GM12878 (cell line): Measurements from ENCODE around the gene TDRD10. TPM values are rescaled to one million over a fixed set of nuclear protein-coding genes. Genes with fewer than 3 reads are reported as not detected.

Experiments used
- ATAC-seq: fragments of 200-7000 bp; cut with Tn5 transposase; 3 replicates; pipeline ENCODE4 v1.9.1; 2020; ENCODE audit warnings: mild to moderate bottlenecking, moderate library complexity
- BruUV-seq: library from RNA; stranded (reverse); fragments of 400-500 nt; replicated peaks from 2 replicates; lab custom pipeline; 2021; lab: Mats Ljungman, UMichigan
- CTCF ChIA-PET: fragments of 300-600 bp; sonication (Branson Sonifier 250); formaldehyde crosslinking; extraction: SDS; loops from one replicate; lab custom pipeline; 2021; ENCODE audit warnings: inconsistent platforms; lab: Yijun Ruan, JAX
- POLR2A ChIA-PET: fragments of 350-600 bp; formaldehyde crosslinking; extraction: SDS; loops from one replicate; lab custom pipeline; 2021; ENCODE audit warnings: inconsistent platforms; lab: Charles Lee
- RAD21 ChIA-PET: fragments of 300-600 bp; sonication (Branson Sonifier 250); formaldehyde crosslinking; loops from one replicate; lab custom pipeline; 2023; ENCODE audit warnings: antibody characterized with exemption; ENCODE audit not compliant: unreplicated experiment; lab: Charles Lee
- SMC1A ChIA-PET: fragments of 300-600 bp; sonication (Branson Sonifier 250); formaldehyde crosslinking; loops from one replicate; lab custom pipeline; 2023; ENCODE audit not compliant: unreplicated experiment, uncharacterized antibody; lab: Charles Lee
- DNase-seq: peaks from one replicate; pipeline ENCODE4 v3.0.0-alpha.2; 2011; ENCODE audit warnings: low read depth, low spot score
- FAIRE-seq: peaks from 3 replicates; lab custom pipeline; 2011; peaks lifted over from hg19 to GRCh38; lab: Jason Lieb, UNC
- H2AFZ ChIP-seq: 2 replicates; pipeline ENCODE4 v1.6.0; 2011; ENCODE audit warnings: low read depth, low read length, control low read depth; ENCODE audit not compliant: control insufficient read depth
- H3K27ac ChIP-seq: 2 replicates; pipeline ENCODE4 v1.5.1; 2011; ENCODE audit warnings: control low read depth; ENCODE audit not compliant: control insufficient read depth, insufficient read depth
- H3K27me3 ChIP-seq, 2 experiments: replicated peaks in 1 of 2; 2 replicates each; pipeline versions ENCODE4 v1.6.0 to v1.6.1; 2011; ENCODE audit warnings: low read length in 1 of 2; ENCODE audit not compliant: control insufficient read depth in 2 of 2, insufficient read depth in 2 of 2
- H3K36me3 ChIP-seq, 2 experiments: 2 replicates each; pipeline ENCODE4 v1.5.1; 2011; ENCODE audit warnings: low read length in 1 of 2; ENCODE audit not compliant: control insufficient read depth in 2 of 2, insufficient read depth in 2 of 2
- H3K4me1 ChIP-seq: 2 replicates; pipeline ENCODE4 v1.6.1; 2011; ENCODE audit warnings: mild to moderate bottlenecking, low read length, moderate library complexity, mixed read lengths; ENCODE audit not compliant: control insufficient read depth, insufficient read depth
- H3K4me2 ChIP-seq: 2 replicates; pipeline ENCODE4 v1.6.0; 2011; ENCODE audit warnings: control low read depth; ENCODE audit not compliant: control insufficient read depth, insufficient read depth
- H3K4me3 ChIP-seq: fragments of 200-600 bp; sonication (generic); 2 replicates; pipeline ENCODE4 v1.5.1; 2016
- H3K79me2 ChIP-seq: 2 replicates; pipeline ENCODE4 v1.6.0; 2011; ENCODE audit warnings: low read length; ENCODE audit not compliant: control insufficient read depth, insufficient read depth
- H3K9ac ChIP-seq: 2 replicates; pipeline ENCODE4 v1.8.0; 2011; ENCODE audit warnings: low read length, control low read depth, mixed read lengths; ENCODE audit not compliant: control insufficient read depth, insufficient read depth
- H3K9me3 ChIP-seq: replicated peaks from 3 replicates; pipeline ENCODE4 v1.5.1; 2011; ENCODE audit warnings: mild to moderate bottlenecking, low read length; ENCODE audit not compliant: control insufficient read depth, insufficient read depth
- H4K20me1 ChIP-seq: 2 replicates; pipeline ENCODE4 v1.6.0; 2011; ENCODE audit not compliant: control insufficient read depth, insufficient read depth
- EZH2 ChIP-seq: IDR thresholded peaks from 2 replicates; pipeline ENCODE4 v1.6.1; 2012; ENCODE audit warnings: low read depth, mild to moderate bottlenecking, control low read depth, inconsistent platforms, low read length, borderline replicate concordance; ENCODE audit not compliant: control insufficient read depth
- HDAC2 ChIP-seq: fragments of 200-600 bp; sonication (generic); IDR thresholded peaks from 2 replicates; pipeline ENCODE4 v1.6.1; 2017
- JUNB ChIP-seq: IDR thresholded peaks from 2 replicates; pipeline ENCODE4 v1.6.1; 2016; ENCODE audit warnings: antibody characterized with exemption, mild to moderate bottlenecking
- POLR2AphosphoS5 ChIP-seq: IDR thresholded peaks from 2 replicates; pipeline ENCODE4 v1.6.1; 2011; ENCODE audit warnings: mild to moderate bottlenecking, low read length, inconsistent platforms
- RB1 ChIP-seq: fragments of 450-650 bp; formaldehyde crosslinking; IDR thresholded peaks from 2 replicates; pipeline ENCODE4 v1.6.1; 2017; ENCODE audit warnings: mild to moderate bottlenecking, borderline replicate concordance
- SPI1 ChIP-seq: IDR thresholded peaks from 2 replicates; pipeline ENCODE4 v1.6.1; 2011; ENCODE audit warnings: low read depth, mild to moderate bottlenecking, low read length, moderate library complexity, borderline replicate concordance; ENCODE audit not compliant: insufficient read depth
- SREBF2 ChIP-seq: IDR thresholded peaks from 2 replicates; pipeline ENCODE4 v1.6.1; 2012; ENCODE audit warnings: mild to moderate bottlenecking, low read length
- STAT3 ChIP-seq: IDR thresholded peaks from 2 replicates; pipeline ENCODE4 v1.6.1; 2011; ENCODE audit warnings: low read depth, low read length, improper control_type of control experiment
- ZNF217 ChIP-seq: fragments of 450-650 bp; IDR thresholded peaks from 2 replicates; pipeline ENCODE4 v1.6.1; 2017; ENCODE audit warnings: antibody characterized with exemption, mild to moderate bottlenecking
- WGBS: methylation state at CpG from one replicate; pipeline ENCODE4 v1.1.6; 2016; ENCODE audit warnings: low lambda C conversion rate; ENCODE audit not compliant: insufficient replicate concordance, insufficient coverage; ENCODE audit errors: missing lambda C conversion rate; 5-methylcytosine and 5-hydroxymethylcytosine counted together
- in situ Hi-C: fragments of 300-500 bp; cut with MboI; formaldehyde crosslinking; loops from 9 replicates; pipeline ENCODE4 v1.14.3; 2018; ENCODE audit warnings: mixed read lengths
- intact Hi-C: fragments of 100-400 bp; cut with micrococcal nuclease; formaldehyde crosslinking; loops from one replicate; pipeline ENCODE4 v1.14.2; 2022; ENCODE audit not compliant: unreplicated experiment
- polyA plus RNA-seq, 11 experiments: library from polyadenylated mRNA; depleted of rRNA in 4 of 11; unstranded in 6 of 11; stranded (reverse) in 5 of 11; fragments of >200 nt; fragmentation: Nextera tagmentation in 4 of 11; fragmentation: Illumina TruSeq in 1 of 11; extraction: Ambion mirVana in 4 of 11; extraction: Trizol in 1 of 11; gene quantifications; 1 replicate in 1 of 11; 2 replicates in 10 of 11; pipeline versions ENCODE4 v1.2.1 to v1.2.3, GENCODE V29; 2011 to 2016; ENCODE audit warnings: inconsistent platforms in 2 of 11, missing spikeins in 2 of 11, low read depth in 1 of 11
- total RNA-seq, 4 experiments: library from RNA; depleted of rRNA in 3 of 4; stranded (reverse); fragments of >200 nt in 3 of 4; fragmentation: Illumina TruSeq in 1 of 4; extraction: Trizol in 1 of 4; gene quantifications; 2 replicates each; pipeline versions ENCODE4 v1.2.1 to v1.2.3, GENCODE V29; 2013 to 2021
- TF ChIP-seq, protein P1 (sequence below): IDR thresholded peaks from 2 replicates; pipeline ENCODE4 v1.6.1; 2012; ENCODE audit warnings: low read depth, low read length, improper control_type of control experiment
- TF ChIP-seq, protein P2 (sequence below): IDR thresholded peaks from 2 replicates; pipeline ENCODE4 v1.6.1; 2011; ENCODE audit warnings: borderline replicate concordance, low read depth, mild to moderate bottlenecking, moderate library complexity, mixed read lengths, low read length; ENCODE audit not compliant: insufficient read depth; ENCODE audit errors: extremely low read length
- TF ChIP-seq, protein P3 (sequence below): fragments of 450-650 bp; IDR thresholded peaks from 2 replicates; pipeline ENCODE4 v1.6.1; 2017; ENCODE audit warnings: mild to moderate bottlenecking

TDRD10 gene
- total and polyA plus RNA-seq, 10 of the 15 experiments (the other 5 are each of a cell fraction or from before 2014, with no cell fraction given), result not detected

DNA sequence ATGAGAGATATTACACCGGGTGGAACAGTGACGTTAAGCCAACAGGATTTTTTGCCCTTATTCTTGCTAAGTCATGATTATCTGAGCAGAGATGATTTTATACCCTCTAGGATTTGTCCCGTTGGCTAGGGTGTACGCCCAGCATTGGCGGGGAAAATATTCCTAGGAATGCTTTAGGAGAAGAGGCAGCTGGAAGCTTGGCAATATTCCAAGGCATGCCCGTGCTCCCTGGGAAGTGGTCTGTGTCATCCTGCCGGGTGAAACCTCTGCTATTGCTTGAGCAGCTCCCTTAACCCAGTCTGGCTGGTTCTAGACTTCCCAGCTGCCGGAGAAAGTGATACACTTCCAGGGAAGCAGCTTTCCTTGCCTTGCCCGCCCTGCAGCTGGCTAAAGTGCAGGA, 81.8 kb downstream of the TDRD10 start:
- Histone ChIP-seq H3K4me3 (no peak overlapping the region), H4K20me1 (peaks cover 9% of the 10 kb centered on the region; the same call in 1 of the 2 replicates), H3K4me2 (no peak overlapping the region), H3K9me3 (no peaks in the 10 kb centered on the region), H3K4me1 (peaks cover 12% of the 10 kb centered on the region), H3K27me3 (no peaks in the 10 kb centered on the region), H3K27ac (no peak overlapping the region), H2AFZ (no peak overlapping the region), H3K36me3 (peaks cover 51 to 67% of the 10 kb centered on the region in 2 experiments), H3K9ac (no peak overlapping the region), H3K79me2 (no peaks in the 10 kb centered on the region)
- BruUV-seq, result no TSS peak
- DNase-seq, result no peak
- in situ Hi-C loops (no loop called here), intact Hi-C loops (no loop called here)
- no peak for ATAC-seq
- RAD21 ChIA-PET, result interaction anchor here (1.5 kb wide), 1 partner anchor 24 kb away, joined by 4 read pairs; no protein-coding TSS in a partner anchor
- POLR2A ChIA-PET, result no interaction called here
- no peak for FAIRE-seq
- CTCF ChIA-PET, result interaction anchor here (0.7 kb wide), 1 partner anchor 223 kb away, joined by 3 read pairs; no protein-coding TSS in a partner anchor
- TF ChIP-seq, protein P1, sequence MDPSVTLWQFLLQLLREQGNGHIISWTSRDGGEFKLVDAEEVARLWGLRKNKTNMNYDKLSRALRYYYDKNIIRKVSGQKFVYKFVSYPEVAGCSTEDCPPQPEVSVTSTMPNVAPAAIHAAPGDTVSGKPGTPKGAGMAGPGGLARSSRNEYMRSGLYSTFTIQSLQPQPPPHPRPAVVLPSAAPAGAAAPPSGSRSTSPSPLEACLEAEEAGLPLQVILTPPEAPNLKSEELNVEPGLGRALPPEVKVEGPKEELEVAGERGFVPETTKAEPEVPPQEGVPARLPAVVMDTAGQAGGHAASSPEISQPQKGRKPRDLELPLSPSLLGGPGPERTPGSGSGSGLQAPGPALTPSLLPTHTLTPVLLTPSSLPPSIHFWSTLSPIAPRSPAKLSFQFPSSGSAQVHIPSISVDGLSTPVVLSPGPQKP, result no peak
- peak; percentile 26; the same call in 1 of the 2 replicates for TF ChIP-seq POLR2AphosphoS5
- 78% methylated on average over 9 of the region's 9 CpGs for WGBS
- SMC1A ChIA-PET, result no interaction called here

DNA sequence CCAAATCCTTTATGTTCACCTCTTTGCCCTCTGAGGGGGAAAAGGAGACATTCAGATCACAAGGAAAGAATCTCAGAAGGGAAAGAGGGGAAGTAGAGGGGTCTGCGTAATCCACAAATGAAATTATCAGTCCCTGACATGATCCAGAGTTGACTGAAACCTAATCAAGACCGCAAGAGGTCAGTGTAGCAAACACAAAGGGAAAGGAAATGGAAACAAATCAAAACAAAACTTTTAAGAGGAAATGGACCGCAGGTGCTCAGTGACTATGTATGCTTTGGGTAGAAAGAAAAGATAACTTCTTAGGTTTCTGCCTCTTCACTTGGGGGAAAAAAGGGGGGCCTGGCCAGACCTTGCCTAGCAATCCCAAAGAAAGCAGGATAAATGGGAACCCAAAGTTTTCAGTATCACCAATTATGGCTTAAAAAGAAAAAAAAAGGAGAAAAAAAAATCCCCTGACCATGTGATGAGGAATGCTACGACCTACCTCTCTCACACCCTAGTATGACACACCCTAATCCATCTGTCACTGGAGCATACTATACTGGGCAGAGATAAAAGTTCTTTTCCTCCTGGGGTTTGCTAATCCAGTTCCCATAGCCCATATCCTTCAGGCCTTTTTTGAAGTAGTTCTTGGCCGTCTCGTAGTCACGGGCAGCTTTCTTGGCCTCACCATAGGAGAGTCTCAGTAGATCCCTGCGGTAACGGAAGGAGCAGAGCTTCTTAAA, 82.4 kb downstream of the TDRD10 start:
- CTCF ChIA-PET, result no interaction called here
- TF ChIP-seq HDAC2 (no peak), ZNF217 (no peak), EZH2 (no peak), RB1 (no peak), JUNB (0 out of 2 replicates have a peak, but pooled peaks have one; percentile 25), STAT3 (no peak), SPI1 (0 out of 2 replicates have a peak, but pooled peaks have one; percentile 16), SREBF2 (no peak)
- TF ChIP-seq, protein P2, sequence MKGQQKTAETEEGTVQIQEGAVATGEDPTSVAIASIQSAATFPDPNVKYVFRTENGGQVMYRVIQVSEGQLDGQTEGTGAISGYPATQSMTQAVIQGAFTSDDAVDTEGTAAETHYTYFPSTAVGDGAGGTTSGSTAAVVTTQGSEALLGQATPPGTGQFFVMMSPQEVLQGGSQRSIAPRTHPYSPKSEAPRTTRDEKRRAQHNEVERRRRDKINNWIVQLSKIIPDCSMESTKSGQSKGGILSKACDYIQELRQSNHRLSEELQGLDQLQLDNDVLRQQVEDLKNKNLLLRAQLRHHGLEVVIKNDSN, result no peak
- TF ChIP-seq, protein P3, sequence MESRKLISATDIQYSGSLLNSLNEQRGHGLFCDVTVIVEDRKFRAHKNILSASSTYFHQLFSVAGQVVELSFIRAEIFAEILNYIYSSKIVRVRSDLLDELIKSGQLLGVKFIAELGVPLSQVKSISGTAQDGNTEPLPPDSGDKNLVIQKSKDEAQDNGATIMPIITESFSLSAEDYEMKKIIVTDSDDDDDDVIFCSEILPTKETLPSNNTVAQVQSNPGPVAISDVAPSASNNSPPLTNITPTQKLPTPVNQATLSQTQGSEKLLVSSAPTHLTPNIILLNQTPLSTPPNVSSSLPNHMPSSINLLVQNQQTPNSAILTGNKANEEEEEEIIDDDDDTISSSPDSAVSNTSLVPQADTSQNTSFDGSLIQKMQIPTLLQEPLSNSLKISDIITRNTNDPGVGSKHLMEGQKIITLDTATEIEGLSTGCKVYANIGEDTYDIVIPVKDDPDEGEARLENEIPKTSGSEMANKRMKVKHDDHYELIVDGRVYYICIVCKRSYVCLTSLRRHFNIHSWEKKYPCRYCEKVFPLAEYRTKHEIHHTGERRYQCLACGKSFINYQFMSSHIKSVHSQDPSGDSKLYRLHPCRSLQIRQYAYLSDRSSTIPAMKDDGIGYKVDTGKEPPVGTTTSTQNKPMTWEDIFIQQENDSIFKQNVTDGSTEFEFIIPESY, result no peak

More for the DNA sequence above, 82.4 kb downstream of the TDRD10 start:
- H3K4me2 ChIP-seq, result no peak overlapping the region
- 63% methylated on average over 9 of the region's 9 CpGs for WGBS
- ChIA-PET POLR2A (no interaction called here), SMC1A (no interaction called here), RAD21 (interaction anchor here (1.5 kb wide), 1 partner anchor 25 kb away, joined by 4 read pairs; no protein-coding TSS in a partner anchor)
- no peak overlapping the region for H2AFZ ChIP-seq
- no peaks in the 10 kb centered on the region for H3K79me2 ChIP-seq
- in situ Hi-C loops (no loop called here), intact Hi-C loops (no loop called here)
- ATAC-seq (peak; percentile 40; the same call in 2 of the 3 replicates), FAIRE-seq (peak; percentile 7), DNase-seq (no peak)
- no peak overlapping the region for H3K27ac ChIP-seq
- no peaks in the 10 kb centered on the region for H3K27me3 ChIP-seq
- no TSS peak for BruUV-seq
- no peaks in the 10 kb centered on the region for H3K9me3 ChIP-seq
- peaks cover 9% of the 10 kb centered on the region; the same call in 1 of the 2 replicates for H4K20me1 ChIP-seq
- peaks cover 12% of the 10 kb centered on the region for H3K4me1 ChIP-seq
- no peak overlapping the region for H3K9ac ChIP-seq
- peaks cover 52 to 74% of the 10 kb centered on the region in 2 experiments for H3K36me3 ChIP-seq
- H3K4me3 ChIP-seq, result no peak overlapping the region
